Measurements from ENCODE around the gene PPDPF.

- TF ChIP-seq EZH2 (IDR thresholded peaks at IDR 0.05): no peak
- no peak for TF ChIP-seq POLR2AphosphoS5 (IDR thresholded peaks at IDR 0.05; ENCODE audit: borderline replicate concordance, low read depth, low read length)
Observed at GRCh38 chr20:63536997-63537524, 16.5 kb downstream of the PPDPF start, which contains the start of gene PTK6.

Data from SK-N-MC (cell line).